ENCODE measurements around the gene TMPRSS12. TPM values are rescaled to one million over a fixed set of nuclear protein-coding genes. Genes with fewer than 3 reads are reported as not detected.
"Not testable (repeated sequence)": the region's sequence is repeated elsewhere in the genome, so short reads cannot be mapped to it uniquely, and the experiment has no call there.

Gene TMPRSS12
- total RNA-seq, 4 donors from 2014 or later: not detected

GRCh38 chr12:50927356-50927755 lies 84.6 kb downstream of the TMPRSS12 start:
- peaks cover 2 to 72% (median 8%) of the 10 kb centered on the region in 3 donors for H3K4me1 ChIP-seq
- H3K36me3 ChIP-seq: peaks cover 0 to 32% of the 10 kb centered on the region in 2 donors
- TF ChIP-seq EP300 (IDR thresholded peaks at IDR 0.05) (no peak), POLR2A (IDR thresholded peaks at IDR 0.05) (no peak), POLR2AphosphoS5 (IDR thresholded peaks at IDR 0.05) (no peak), CTCF (IDR thresholded peaks at IDR 0.05) (no peak)
- peak overlapping the region in 3 of 4 donors; percentile 55 to 92 (median 92) for H3K27ac ChIP-seq
- ATAC-seq: no peak
- no peaks in the 10 kb centered on the region for H3K27me3 ChIP-seq
- no peaks in the 10 kb centered on the region for H3K9me3 ChIP-seq
- WGBS, 2 donors (ENCODE audit: low coverage in 1 of 2): 16 to 20% methylated on average over 2 of the region's 2 CpGs
- peak overlapping the region; percentile 76 to 96 for H3K4me3 ChIP-seq

GRCh38 chr12:50927766-50928224 lies 85.1 kb downstream of the TMPRSS12 start:
- Histone ChIP-seq H3K27ac (peak overlapping the region in 3 of 4 donors; percentile 55 to 92 (median 92)), H3K4me3 (peak overlapping the region; percentile 76 to 96), H3K9me3 (no peaks in the 10 kb centered on the region), H3K27me3 (no peaks in the 10 kb centered on the region), H3K4me1 (peaks cover 2 to 72% (median 5%) of the 10 kb centered on the region in 3 donors), H3K36me3 (peaks cover 0 to 35% of the 10 kb centered on the region in 2 donors)
- WGBS, 2 donors (ENCODE audit: low coverage in 1 of 2): 81 to 88% methylated on average over 3 to 4 of the region's 6 CpGs
- TF ChIP-seq POLR2A (IDR thresholded peaks at IDR 0.05) (no peak), POLR2AphosphoS5 (IDR thresholded peaks at IDR 0.05) (no peak), CTCF (IDR thresholded peaks at IDR 0.05) (no peak), EP300 (IDR thresholded peaks at IDR 0.05) (no peak)
- no peak for ATAC-seq

- Histone ChIP-seq H3K27me3 (no peaks in the 10 kb centered on the region), H3K4me3 (peak overlapping the region; percentile 76 to 96), H3K27ac (peak overlapping the region in 3 of 4 donors; percentile 18 to 92 (median 92)), H3K4me1 (peaks cover 2 to 72% (median 4%) of the 10 kb centered on the region in 3 donors), H3K36me3 (peaks cover 0 to 41% of the 10 kb centered on the region in 2 donors), H3K9me3 (no peaks in the 10 kb centered on the region)
- TF ChIP-seq POLR2A (IDR thresholded peaks at IDR 0.05): no peak
- no peak for TF ChIP-seq EP300 (IDR thresholded peaks at IDR 0.05)
- no peak for TF ChIP-seq POLR2AphosphoS5 (IDR thresholded peaks at IDR 0.05)
- TF ChIP-seq CTCF (IDR thresholded peaks at IDR 0.05): no peak
- no peak for ATAC-seq
- WGBS, 2 donors (ENCODE audit: low coverage in 1 of 2): 46 to 61% methylated on average over 3 of the region's 3 CpGs
Measured at GRCh38 chr12:50928392-50928791, 85.7 kb downstream of the TMPRSS12 start.

DNA sequence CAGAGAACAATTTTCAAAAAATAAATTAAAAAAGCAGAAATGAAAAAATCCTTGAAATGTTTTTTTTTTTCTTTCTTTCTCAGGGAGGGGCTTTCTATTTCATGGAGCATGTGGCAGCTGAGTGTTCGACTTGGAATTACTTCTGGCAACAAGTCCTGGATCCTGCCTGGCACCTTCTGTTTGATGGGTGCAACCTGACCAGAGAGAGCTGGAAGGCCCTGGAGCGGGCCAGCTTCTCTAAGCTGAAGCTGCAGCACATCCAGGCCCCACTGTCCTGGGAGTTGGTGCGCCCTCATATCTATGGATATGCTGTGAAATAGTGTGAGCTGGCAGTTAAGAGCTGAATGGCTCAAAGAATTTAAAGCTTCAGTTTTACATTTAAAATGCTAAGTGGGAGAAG lies 87.1 kb downstream of the TMPRSS12 start:
- no peak for ATAC-seq
- WGBS, 2 donors (ENCODE audit: low coverage in 1 of 2): 74 to 79% methylated on average over 3 of the region's 3 CpGs
- TF ChIP-seq CTCF (IDR thresholded peaks at IDR 0.05) (no peak), POLR2A (IDR thresholded peaks at IDR 0.05) (no peak), POLR2AphosphoS5 (IDR thresholded peaks at IDR 0.05) (no peak), EP300 (IDR thresholded peaks at IDR 0.05) (no peak)
- peaks cover 5 to 79% (median 9%) of the 10 kb centered on the region in 3 donors for H3K4me1 ChIP-seq
- H3K9me3 ChIP-seq: no peaks in the 10 kb centered on the region
- H3K27ac ChIP-seq: peak overlapping the region in 2 of 4 donors; percentile 92
- no peaks in the 10 kb centered on the region for H3K27me3 ChIP-seq
- peaks cover 0 to 46% of the 10 kb centered on the region in 2 donors for H3K36me3 ChIP-seq
- H3K4me3 ChIP-seq: peak overlapping the region in 1 of 2 donors; percentile 76

GRCh38 chr12:50930477-50930876 lies 87.8 kb downstream of the TMPRSS12 start:
- 89 to 95% methylated on average over 7 to 12 of the region's 12 CpGs for WGBS, 2 donors (ENCODE audit: low coverage in 1 of 2)
- Histone ChIP-seq H3K27ac (peak overlapping the region in 1 of 4 donors; percentile 92), H3K4me1 (peaks cover 11 to 86% (median 12%) of the 10 kb centered on the region in 3 donors), H3K36me3 (peaks cover 0 to 46% of the 10 kb centered on the region in 2 donors)
- not testable (repeated sequence) for H3K9me3 ChIP-seq, H3K4me3 ChIP-seq, ATAC-seq, H3K27me3 ChIP-seq

All from gastroesophageal sphincter (tissue), 4 donors.